KMS-11 (cell line): ENCODE results near the gene FTCD.

Experiments
- H2AFZ ChIP-seq: fragments of 200-600 bp; sonication (generic); 2 replicates; pipeline ENCODE4 v1.6.1; 2016; ENCODE audit warnings: antibody characterized with exemption, mixed run types, low read depth
- H3K27ac ChIP-seq: fragments of 200-600 bp; sonication (generic); 2 replicates; pipeline ENCODE4 v1.6.1; 2016; ENCODE audit warnings: mild to moderate bottlenecking, mixed run types
- H3K27me3 ChIP-seq: fragments of 200-600 bp; sonication (generic); 2 replicates; pipeline ENCODE4 v1.6.1; 2017; ENCODE audit warnings: mild to moderate bottlenecking, low read depth, mixed run types, moderate library complexity; ENCODE audit not compliant: insufficient read depth
- H3K36me3 ChIP-seq: fragments of 200-600 bp; sonication (generic); 2 replicates; pipeline ENCODE4 v1.6.1; 2017; ENCODE audit warnings: mild to moderate bottlenecking, mixed run types; ENCODE audit not compliant: insufficient read depth
- H3K4me1 ChIP-seq: fragments of 200-600 bp; sonication (generic); 2 replicates; pipeline ENCODE4 v1.6.1; 2016; ENCODE audit warnings: mild to moderate bottlenecking, low read depth, mixed run types; ENCODE audit not compliant: poor library complexity, severe bottlenecking
- H3K4me2 ChIP-seq: fragments of 200-600 bp; sonication (generic); 2 replicates; pipeline ENCODE4 v1.7.0; 2016; ENCODE audit warnings: mild to moderate bottlenecking, mixed run types
- H3K4me3 ChIP-seq: fragments of 200-600 bp; sonication (generic); IDR thresholded peaks from 2 replicates; pipeline ENCODE4 v1.6.1; 2017; ENCODE audit warnings: low read depth, low read length, mixed read lengths; ENCODE audit not compliant: insufficient read depth
- H3K79me2 ChIP-seq: fragments of 200-600 bp; sonication (generic); 2 replicates; pipeline ENCODE4 v1.6.1; 2016; ENCODE audit warnings: low read depth, mixed run types; ENCODE audit not compliant: insufficient read depth
- H3K9ac ChIP-seq: fragments of 200-600 bp; sonication (generic); 2 replicates; pipeline ENCODE4 v1.6.1; 2016; ENCODE audit warnings: mild to moderate bottlenecking, mixed run types
- H4K20me1 ChIP-seq: fragments of 200-600 bp; sonication (generic); 2 replicates; pipeline ENCODE4 v1.6.1; 2016; ENCODE audit warnings: mild to moderate bottlenecking, mixed run types; ENCODE audit not compliant: insufficient read depth
- CTCF ChIP-seq: fragments of 200-600 bp; sonication (generic); conservative IDR thresholded peaks from 2 replicates; pipeline ENCODE4 v1.6.1; 2017; ENCODE audit warnings: low read depth, mild to moderate bottlenecking, antibody characterized with exemption, low read length, moderate library complexity, mixed read lengths

FTCD gene

DNA sequence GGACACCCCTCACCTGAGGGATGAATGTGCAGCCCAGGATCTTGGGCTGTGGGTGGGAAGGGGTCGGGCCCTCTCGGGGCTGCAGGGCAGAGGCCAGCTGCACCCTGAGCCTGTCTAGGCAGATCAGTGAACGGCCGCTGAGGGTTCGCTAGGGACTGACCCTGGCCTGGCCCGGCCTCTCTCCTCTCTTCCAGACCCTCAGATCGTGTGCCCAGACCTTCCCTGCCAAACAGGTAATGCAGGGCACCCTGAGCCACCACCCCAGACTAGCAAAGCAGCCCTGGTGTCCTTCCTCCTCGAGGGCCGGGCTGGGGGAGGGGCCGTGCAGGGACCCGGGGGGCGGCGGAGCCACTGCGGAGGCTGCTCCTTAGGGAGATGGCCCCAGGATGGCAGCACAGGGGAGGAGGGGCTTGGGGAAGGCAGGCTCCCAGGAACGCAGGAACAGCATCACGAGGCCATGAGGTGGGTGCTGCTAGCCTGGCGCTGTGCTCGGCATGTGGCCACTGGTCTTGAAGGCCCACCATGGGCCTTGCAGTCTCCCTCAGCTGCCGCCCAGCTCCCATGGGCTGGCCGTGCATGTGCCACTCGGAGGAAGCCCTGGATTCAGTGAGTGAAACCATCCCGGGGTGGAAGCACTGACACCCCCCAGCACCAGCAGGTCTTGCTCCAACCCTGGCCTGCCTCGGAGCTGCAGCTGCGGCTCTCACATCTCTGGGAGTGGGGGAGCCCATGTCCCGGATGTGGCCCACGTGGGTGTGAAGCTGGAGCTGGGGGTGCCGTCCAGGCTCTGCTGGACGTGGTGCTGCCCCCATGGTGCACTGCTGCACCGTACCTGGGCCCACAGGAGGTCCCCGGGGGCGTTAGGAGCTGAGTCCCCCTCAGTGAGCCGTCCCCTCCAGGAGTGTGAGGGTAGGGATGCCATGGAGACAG is 28.8 kb downstream of the FTCD start:
- peaks cover 45% of the 10 kb centered on the region for H3K27me3 ChIP-seq
- H3K4me1 ChIP-seq = no peaks in the 10 kb centered on the region
- H3K9ac ChIP-seq = no peak overlapping the region
- H3K79me2 ChIP-seq = no peaks in the 10 kb centered on the region
- H3K4me3 ChIP-seq = no peak overlapping the region
- H3K36me3 ChIP-seq = no peaks in the 10 kb centered on the region
- TF ChIP-seq CTCF = no peak
- H3K4me2 ChIP-seq = no peak overlapping the region
- H4K20me1 ChIP-seq = no peaks in the 10 kb centered on the region
- no peak overlapping the region for H3K27ac ChIP-seq
- H2AFZ ChIP-seq = no peak overlapping the region

- Histone ChIP-seq H3K4me2 (no peak overlapping the region), H3K79me2 (no peaks in the 10 kb centered on the region), H3K27me3 (peaks cover 47% of the 10 kb centered on the region), H2AFZ (no peak overlapping the region), H4K20me1 (no peaks in the 10 kb centered on the region), H3K4me3 (no peak overlapping the region), H3K36me3 (no peaks in the 10 kb centered on the region), H3K9ac (no peak overlapping the region), H3K4me1 (no peaks in the 10 kb centered on the region), H3K27ac (no peak overlapping the region)
- no peak for TF ChIP-seq CTCF
Measured at GRCh38 chr21:46125846-46126301, 29.5 kb downstream of the FTCD start.

DNA sequence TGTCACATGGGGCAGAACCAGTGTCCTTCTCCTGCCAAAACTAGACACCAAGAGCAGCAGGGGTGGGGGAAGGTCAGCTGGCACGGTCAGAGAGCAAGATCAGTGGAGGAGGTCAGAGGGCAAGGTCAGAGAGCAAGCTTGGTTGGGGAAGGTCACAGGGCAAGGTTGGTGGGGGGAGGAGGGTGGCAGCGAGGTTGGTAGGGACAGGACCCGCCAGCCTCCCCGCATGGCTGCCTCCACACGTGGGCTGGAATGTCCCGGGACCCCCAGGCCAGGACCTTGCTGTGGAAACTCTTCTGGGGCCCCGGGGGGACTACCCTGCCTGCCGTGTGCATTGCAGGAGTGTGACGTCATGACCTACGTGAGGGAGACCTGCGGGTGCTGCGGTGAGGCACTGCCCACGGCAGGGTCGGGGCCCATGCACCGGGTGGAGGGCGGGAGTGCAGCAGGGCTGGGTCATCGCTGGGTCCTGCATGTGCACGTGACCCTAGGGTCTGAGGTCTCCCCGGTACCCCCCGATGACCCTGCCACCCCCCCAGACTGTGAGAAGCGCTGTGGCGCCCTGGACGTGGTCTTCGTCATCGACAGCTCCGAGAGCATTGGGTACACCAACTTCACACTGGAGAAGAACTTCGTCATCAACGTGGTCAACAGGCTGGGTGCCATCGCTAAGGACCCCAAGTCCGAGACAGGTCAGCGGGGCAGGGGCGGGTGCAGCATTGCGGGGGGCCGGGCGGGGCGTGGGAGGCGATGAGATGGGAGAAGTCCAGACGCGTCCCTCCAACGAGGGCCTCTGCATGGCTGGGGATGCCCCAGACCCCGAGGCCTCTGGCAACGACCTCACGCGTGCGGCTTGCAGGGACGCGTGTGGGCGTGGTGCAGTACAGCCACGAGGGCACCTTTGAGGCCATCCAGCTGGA is 30.2 kb downstream of the FTCD start:
- H3K4me2 ChIP-seq = no peak overlapping the region
- H3K4me1 ChIP-seq = no peaks in the 10 kb centered on the region
- no peak overlapping the region for H3K27ac ChIP-seq
- H3K4me3 ChIP-seq = no peak overlapping the region
- H3K9ac ChIP-seq = no peak overlapping the region
- H3K36me3 ChIP-seq = no peaks in the 10 kb centered on the region
- H4K20me1 ChIP-seq = no peaks in the 10 kb centered on the region
- H2AFZ ChIP-seq = no peak overlapping the region
- TF ChIP-seq CTCF = no peak
- no peaks in the 10 kb centered on the region for H3K79me2 ChIP-seq
- H3K27me3 ChIP-seq = peaks cover 43% of the 10 kb centered on the region

DNA sequence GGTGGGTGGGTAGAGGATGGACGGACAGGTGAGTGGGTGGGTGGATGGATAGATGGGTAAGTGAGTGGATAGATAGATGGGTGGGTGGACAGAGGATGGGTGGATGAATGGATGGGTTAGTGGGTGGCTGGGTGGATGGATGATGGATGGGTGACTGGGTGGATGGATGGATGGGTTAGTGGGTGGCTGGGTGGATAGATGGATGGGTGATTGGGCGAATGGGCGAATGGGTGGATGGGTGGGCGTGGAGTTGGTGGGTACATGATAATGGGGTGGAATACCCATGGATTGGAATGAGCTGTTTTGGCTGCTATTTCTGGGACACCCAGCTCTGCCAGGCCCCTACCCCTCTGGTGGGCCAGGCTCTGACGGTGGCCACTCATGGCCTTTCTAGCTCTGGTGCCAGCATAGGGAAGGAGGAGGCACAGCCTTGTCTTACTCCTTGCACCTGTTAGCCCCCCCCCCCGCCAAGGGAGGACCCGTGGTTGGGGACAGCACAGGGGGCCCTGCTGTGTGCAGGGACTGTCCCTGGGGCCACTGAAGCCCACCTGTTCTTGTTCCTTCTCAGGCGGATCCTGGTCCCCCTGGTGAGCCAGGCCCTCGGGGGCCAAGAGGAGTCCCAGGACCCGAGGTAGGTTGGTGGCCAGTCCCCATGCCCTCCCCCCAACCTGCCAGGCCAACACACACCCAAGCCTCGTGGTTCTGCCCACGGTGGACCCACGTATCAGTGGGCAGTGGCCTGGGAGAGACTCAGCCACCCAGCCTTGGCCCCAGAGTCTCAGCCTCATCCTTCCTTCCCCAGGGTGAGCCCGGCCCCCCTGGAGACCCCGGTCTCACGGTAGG is 31.1 kb downstream of the FTCD start:
- peaks cover 40% of the 10 kb centered on the region for H3K27me3 ChIP-seq

More for the DNA sequence above, 31.1 kb downstream of the FTCD start:
- Histone ChIP-seq H4K20me1 (no peaks in the 10 kb centered on the region), H3K4me3 (no peak overlapping the region), H3K27ac (no peak overlapping the region), H3K79me2 (no peaks in the 10 kb centered on the region), H2AFZ (no peak overlapping the region), H3K4me1 (no peaks in the 10 kb centered on the region), H3K36me3 (no peaks in the 10 kb centered on the region), H3K9ac (no peak overlapping the region), H3K4me2 (no peak overlapping the region)
- no peak for TF ChIP-seq CTCF
